Activated T-cell treated with anti-CD3 and anti-CD28 coated beads, Interleukin-2, amount 50 U/mL, for 4 hours (primary cell): ENCODE data around the gene FGF9. TPM values are rescaled to one million over a fixed set of nuclear protein-coding genes. Genes with fewer than 3 reads are reported as not detected.

Experiments used
- ATAC-seq, 2 donors: fragments of 200-7000 bp; cut with Tn5 transposase; one replicate each; pipeline ENCODE4 v1.10.0; 2021
- DNase-seq: peaks from one replicate; pipeline ENCODE4 v3.0.0-alpha.2; 2020
- H3K27me3 Mint-ChIP-seq: one replicate; pipeline ENCODE4 v1.8.0; 2021; ENCODE audit warnings: low read depth, mixed read lengths
- H3K36me3 Mint-ChIP-seq: one replicate; pipeline ENCODE4 v1.8.0; 2022; ENCODE audit warnings: mixed read lengths; ENCODE audit not compliant: insufficient read depth
- H3K4me1 Mint-ChIP-seq: one replicate; pipeline ENCODE4 v1.8.0; 2021; ENCODE audit warnings: low read depth, mixed read lengths
- H3K4me3 Mint-ChIP-seq: one replicate; pipeline ENCODE4 v1.8.0; 2021; ENCODE audit warnings: mild to moderate bottlenecking, moderate library complexity, mixed read lengths
- H3K9me3 Mint-ChIP-seq: one replicate; pipeline ENCODE4 v1.8.0; 2021; ENCODE audit warnings: mixed read lengths
- total RNA-seq, 3 donors: library from RNA; stranded (reverse); gene quantifications; one replicate each; pipeline ENCODE4 v1.2.1, GENCODE V29; 2021

Gene FGF9
- total RNA-seq, 3 donors from 2014 or later: 0.54 to 3.0 (median 0.63) TPM

- no peak for ATAC-seq
- H3K9me3 Mint-ChIP-seq: peaks cover 13% of the 10 kb centered on the region
- peaks cover 20% of the 10 kb centered on the region for H3K27me3 Mint-ChIP-seq
- H3K36me3 Mint-ChIP-seq: peaks cover 8% of the 10 kb centered on the region
- H3K4me1 Mint-ChIP-seq: no peaks in the 10 kb centered on the region
- DNase-seq: no peak
- H3K4me3 Mint-ChIP-seq: no peak overlapping the region
These were observed 38.8 kb downstream of the FGF9 start for GRCh38 chr13:21709697-21710096.

DNA sequence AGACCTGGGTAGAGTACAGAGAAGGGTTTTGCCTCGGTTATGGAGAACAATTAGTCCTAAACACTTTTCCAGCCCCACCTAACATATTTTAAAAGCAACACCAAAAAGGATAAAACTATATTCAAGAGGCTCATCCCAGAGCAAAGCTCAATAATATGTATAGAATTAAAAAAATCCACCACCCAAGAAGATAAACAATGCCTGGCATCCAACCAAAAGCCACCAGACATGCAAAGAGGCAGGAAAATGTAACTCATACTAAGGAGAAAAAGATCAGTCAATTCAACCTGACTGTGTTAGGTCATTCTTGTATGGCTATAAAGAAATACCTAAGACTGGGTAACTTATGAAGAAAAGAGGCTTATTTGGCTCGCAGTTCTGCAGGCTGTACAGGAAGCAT lies 39.3 kb downstream of the FGF9 start:
- no peak overlapping the region for H3K4me3 Mint-ChIP-seq
- H3K4me1 Mint-ChIP-seq: no peaks in the 10 kb centered on the region
- peaks cover 8% of the 10 kb centered on the region for H3K36me3 Mint-ChIP-seq
- ATAC-seq (no peak), DNase-seq (no peak)
- H3K27me3 Mint-ChIP-seq: peaks cover 20% of the 10 kb centered on the region
- H3K9me3 Mint-ChIP-seq: peaks cover 13% of the 10 kb centered on the region

DNA sequence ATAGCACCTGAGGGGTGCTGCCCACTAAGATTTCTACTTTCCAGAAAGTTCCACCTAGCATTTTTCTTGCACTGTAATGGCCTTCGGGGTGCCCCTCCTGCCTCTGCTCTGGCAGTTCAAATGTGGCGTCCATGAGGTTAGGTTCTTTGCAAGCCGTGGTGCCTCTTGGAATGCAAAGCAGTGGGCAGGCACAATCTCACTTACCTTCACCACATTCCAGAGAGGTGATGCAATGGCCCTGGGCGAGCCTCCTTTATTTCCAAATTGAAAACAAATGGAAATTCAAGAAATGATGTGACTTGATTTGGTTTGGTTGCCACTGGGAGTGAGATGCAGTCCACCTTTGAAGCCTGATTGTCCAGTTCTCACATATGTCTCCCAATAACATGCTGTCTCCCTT lies 46.9 kb downstream of the FGF9 start:
- peaks cover 18% of the 10 kb centered on the region for H3K27me3 Mint-ChIP-seq
- no peaks in the 10 kb centered on the region for H3K36me3 Mint-ChIP-seq
- H3K9me3 Mint-ChIP-seq: no peaks in the 10 kb centered on the region
- DNase-seq: no peak
- no peak overlapping the region for H3K4me3 Mint-ChIP-seq
- H3K4me1 Mint-ChIP-seq: no peaks in the 10 kb centered on the region
- ATAC-seq: no peak

DNA sequence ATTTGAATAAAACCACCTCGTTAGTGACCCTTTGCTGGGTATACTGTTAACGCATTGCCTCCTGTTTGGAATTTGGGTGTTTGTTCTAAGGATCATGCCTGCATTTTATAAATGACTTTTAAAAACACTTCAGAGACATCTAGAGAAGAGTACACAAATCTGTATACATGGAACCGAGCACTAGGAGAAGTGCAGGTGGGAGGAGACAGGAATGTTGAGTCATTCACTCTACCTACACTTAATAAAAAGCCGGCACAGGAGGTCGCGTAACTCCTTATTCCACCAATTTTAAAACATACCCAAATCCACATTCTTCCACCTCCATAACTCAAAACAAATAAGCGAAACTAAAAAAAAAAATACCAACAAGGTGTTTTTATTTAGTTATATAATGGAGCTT lies 48.6 kb downstream of the FGF9 start:
- Mint-ChIP-seq H3K36me3 (no peaks in the 10 kb centered on the region), H3K9me3 (no peaks in the 10 kb centered on the region), H3K4me1 (no peaks in the 10 kb centered on the region), H3K27me3 (peaks cover 24% of the 10 kb centered on the region), H3K4me3 (no peak overlapping the region)
- DNase-seq: no peak
- ATAC-seq: no peak

DNA sequence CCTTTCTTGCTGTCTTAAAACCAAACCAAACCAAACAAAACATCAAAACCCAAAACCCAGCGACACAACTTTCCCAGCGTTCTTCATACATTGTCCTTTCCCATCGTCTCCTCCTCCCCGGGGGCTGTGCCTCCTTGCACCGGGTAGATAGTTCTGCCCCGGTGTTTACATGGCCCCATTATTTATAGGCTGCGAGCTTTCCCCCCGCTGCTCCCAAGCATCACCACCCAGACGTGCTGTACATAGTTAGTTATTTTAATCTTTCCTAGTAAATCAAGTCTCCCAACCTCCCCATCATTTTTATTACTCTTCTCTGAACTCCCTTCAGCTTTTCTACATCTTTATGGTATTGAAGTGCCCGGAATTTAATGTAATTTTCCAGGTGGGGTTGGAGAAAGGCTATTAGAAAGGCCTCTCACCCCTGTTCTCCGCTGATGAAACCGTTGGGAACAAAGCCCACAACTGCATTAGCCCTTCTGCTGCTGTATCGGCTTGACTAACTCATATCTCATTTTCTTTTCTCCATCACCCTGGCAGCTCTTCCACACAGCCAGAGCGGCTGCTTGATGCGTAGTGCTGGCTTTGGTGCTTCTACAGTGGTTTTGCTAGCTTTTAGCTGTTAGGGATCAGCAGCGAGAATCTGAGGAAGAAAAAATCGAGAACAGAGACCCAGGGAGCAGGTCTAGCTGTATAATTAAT lies 53.1 kb downstream of the FGF9 start:
- DNase-seq (no peak), ATAC-seq (no peak)
- Mint-ChIP-seq H3K27me3 (peaks cover 24% of the 10 kb centered on the region), H3K4me1 (no peaks in the 10 kb centered on the region), H3K4me3 (no peak overlapping the region), H3K36me3 (no peaks in the 10 kb centered on the region), H3K9me3 (peaks cover 4% of the 10 kb centered on the region)

DNA sequence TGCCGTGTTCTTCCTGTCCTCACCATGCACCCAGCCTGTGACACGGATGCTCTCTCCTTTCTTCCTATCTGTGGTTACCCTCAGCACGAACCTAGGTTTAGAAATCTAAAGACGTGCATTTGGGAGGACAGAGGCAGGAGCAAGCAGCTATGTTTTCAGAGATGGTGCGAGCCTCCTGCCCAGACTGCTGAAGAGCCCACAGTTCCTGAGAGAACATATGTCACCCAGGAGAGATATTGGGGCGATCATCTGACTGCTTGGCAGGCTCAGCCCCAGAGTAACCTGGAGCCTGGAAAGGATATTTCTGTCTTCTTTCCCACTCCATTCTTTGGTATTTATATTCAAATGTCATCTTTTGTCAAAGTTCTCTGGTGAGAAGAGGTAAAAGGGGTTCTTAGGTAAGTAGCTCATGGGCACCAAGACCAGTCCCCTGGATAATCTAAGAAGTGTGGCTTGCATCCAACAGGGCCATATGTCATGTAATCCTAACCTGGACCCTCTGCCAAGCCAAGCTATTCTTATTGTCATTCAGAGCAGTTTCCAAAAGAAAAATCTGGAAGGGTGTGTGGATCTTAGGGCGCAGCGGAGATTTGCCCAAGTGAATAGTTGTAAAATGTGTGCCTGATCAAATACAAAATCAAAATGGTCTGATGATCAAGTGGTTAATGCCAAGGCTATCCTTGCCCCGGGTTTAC lies 59.5 kb downstream of the FGF9 start:
- Mint-ChIP-seq H3K36me3 (no peaks in the 10 kb centered on the region), H3K4me1 (no peaks in the 10 kb centered on the region), H3K27me3 (peaks cover 3% of the 10 kb centered on the region), H3K9me3 (peaks cover 4% of the 10 kb centered on the region), H3K4me3 (no peak overlapping the region)
- DNase-seq (no peak), ATAC-seq (no peak)

DNA sequence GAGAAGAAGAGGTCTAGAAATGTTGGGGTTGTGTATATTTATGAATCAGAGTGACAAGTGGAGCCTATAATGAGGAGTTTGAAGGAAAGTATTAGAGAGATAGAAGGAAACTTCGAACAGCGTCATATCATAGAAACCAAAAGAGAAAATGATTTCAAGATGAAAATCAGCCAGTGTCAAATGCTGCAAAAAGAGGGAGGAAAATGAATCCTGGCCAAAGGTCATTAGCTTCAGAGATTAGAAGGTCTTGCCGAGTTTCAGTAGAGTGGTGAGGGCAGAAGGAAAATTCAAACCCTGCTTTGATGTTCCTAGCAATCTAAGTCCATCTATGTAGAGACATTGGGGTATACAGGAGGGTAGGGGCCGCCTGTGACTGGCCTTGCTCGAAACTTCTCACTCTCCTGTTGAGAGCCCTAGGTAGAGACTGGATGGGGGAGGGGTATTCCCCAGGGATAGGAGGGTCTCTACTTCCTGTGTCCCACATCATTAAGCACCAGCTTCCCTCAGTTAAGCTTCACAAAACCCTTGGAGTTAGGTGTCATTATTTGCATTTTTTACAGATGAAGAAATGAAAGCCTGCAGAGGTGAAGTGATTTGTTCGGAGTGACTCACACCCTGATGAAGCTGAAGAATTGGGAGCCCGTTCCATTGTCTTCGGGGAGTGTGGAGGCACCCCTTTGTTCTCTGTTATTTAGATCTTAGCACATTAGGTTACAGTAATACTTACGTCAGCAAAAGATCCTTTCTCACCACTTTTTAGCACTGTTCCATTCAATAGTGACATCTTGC lies 62.8 kb downstream of the FGF9 start:
- Mint-ChIP-seq H3K36me3 (no peaks in the 10 kb centered on the region), H3K9me3 (no peaks in the 10 kb centered on the region), H3K4me3 (no peak overlapping the region), H3K27me3 (peaks cover 12% of the 10 kb centered on the region), H3K4me1 (no peaks in the 10 kb centered on the region)
- DNase-seq (no peak), ATAC-seq (no peak)

GRCh38 chr13:21734961-21735360 lies 64.1 kb downstream of the FGF9 start:
- Mint-ChIP-seq H3K9me3 (no peaks in the 10 kb centered on the region), H3K27me3 (peaks cover 11% of the 10 kb centered on the region), H3K4me3 (no peak overlapping the region), H3K36me3 (no peaks in the 10 kb centered on the region), H3K4me1 (no peaks in the 10 kb centered on the region)
- DNase-seq (no peak), ATAC-seq (no peak)

GRCh38 chr13:21735701-21736401 lies 65.0 kb downstream of the FGF9 start:
- Mint-ChIP-seq H3K27me3 (peaks cover 9% of the 10 kb centered on the region), H3K4me1 (no peaks in the 10 kb centered on the region), H3K9me3 (no peaks in the 10 kb centered on the region), H3K36me3 (no peaks in the 10 kb centered on the region), H3K4me3 (no peak overlapping the region)
- no peak for DNase-seq
- ATAC-seq: no peak

DNA sequence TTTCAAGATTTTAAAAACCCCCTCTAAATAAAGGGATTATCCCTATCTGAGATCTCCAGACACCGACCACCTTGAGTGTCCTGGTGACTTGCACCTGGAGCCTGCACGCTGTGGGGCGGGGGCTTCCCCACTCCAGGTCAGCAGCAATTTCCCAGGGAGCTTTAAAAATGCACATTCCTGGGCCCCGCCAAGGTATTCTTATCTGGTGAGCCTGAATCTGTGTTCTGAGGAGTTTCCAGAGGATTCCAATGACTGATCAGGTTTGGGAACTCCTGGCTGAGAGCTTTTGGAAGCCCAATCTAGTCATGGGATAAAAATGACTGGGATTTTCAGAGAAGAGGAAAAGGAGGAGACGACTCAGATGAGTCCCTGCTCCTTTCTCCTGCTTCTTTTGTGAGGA lies 66.1 kb downstream of the FGF9 start:
- DNase-seq (no peak), ATAC-seq (no peak)
- Mint-ChIP-seq H3K36me3 (no peaks in the 10 kb centered on the region), H3K9me3 (no peaks in the 10 kb centered on the region), H3K27me3 (peaks cover 9% of the 10 kb centered on the region), H3K4me1 (no peaks in the 10 kb centered on the region), H3K4me3 (no peak overlapping the region)

DNA sequence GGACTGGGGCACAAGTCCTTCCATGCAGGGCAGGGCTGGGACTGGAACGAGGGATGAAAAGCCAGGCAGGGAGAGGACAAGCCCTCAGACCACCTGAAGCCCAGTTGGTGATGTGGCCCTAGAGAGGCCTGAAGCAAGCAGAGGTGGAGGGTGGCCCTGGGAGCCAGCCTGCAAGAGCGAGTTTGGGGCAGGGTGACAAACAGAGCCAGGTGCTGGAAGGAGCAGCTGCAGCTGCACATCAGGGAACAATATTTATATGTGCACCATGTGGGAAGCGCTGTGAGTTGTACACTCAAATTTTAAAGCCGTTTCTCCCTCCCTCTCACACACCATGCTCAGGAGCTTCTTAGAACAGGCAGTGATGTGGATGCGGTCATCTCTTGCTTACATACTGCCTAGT lies 67.8 kb downstream of the FGF9 start:
- DNase-seq (no peak), ATAC-seq (no peak)
- Mint-ChIP-seq H3K27me3 (peaks cover 9% of the 10 kb centered on the region), H3K4me3 (no peak overlapping the region), H3K36me3 (no peaks in the 10 kb centered on the region), H3K4me1 (no peaks in the 10 kb centered on the region), H3K9me3 (no peaks in the 10 kb centered on the region)

- Mint-ChIP-seq H3K4me3 (no peak overlapping the region), H3K36me3 (no peaks in the 10 kb centered on the region), H3K9me3 (no peaks in the 10 kb centered on the region), H3K4me1 (no peaks in the 10 kb centered on the region), H3K27me3 (peaks cover 9% of the 10 kb centered on the region)
- DNase-seq (no peak), ATAC-seq (no peak)
These were observed 68.9 kb downstream of the FGF9 start for GRCh38 chr13:21739771-21740170.

- Mint-ChIP-seq H3K36me3 (no peaks in the 10 kb centered on the region), H3K27me3 (peaks cover 5% of the 10 kb centered on the region), H3K4me1 (no peaks in the 10 kb centered on the region), H3K4me3 (no peak overlapping the region), H3K9me3 (no peaks in the 10 kb centered on the region)
- DNase-seq: no peak
- no peak for ATAC-seq
These were observed 70.6 kb downstream of the FGF9 start for GRCh38 chr13:21741396-21741979.

GRCh38 chr13:21742096-21742495 lies 71.2 kb downstream of the FGF9 start:
- no peak for DNase-seq
- peaks cover 5% of the 10 kb centered on the region for H3K27me3 Mint-ChIP-seq
- no peaks in the 10 kb centered on the region for H3K36me3 Mint-ChIP-seq
- no peaks in the 10 kb centered on the region for H3K4me1 Mint-ChIP-seq
- H3K9me3 Mint-ChIP-seq: no peaks in the 10 kb centered on the region
- H3K4me3 Mint-ChIP-seq: no peak overlapping the region
- no peak for ATAC-seq
